GM21526 (cell line): ENCODE results near the gene MAGT1.
A peak's percentile ranks its signal among the peaks of the same experiment; 100 is the strongest.
"Not testable (repeated sequence)": the region's sequence is repeated elsewhere in the genome, so short reads cannot be mapped to it uniquely, and the experiment has no call there.

ENCODE experiments used
- ATAC-seq: cut with Tn5 transposase; IDR thresholded peaks from one replicate; pipeline ENCODE4 v1.9.1; 2021; ENCODE audit warnings: moderate library complexity; ENCODE audit not compliant: unreplicated experiment, low FRiP score

MAGT1 gene

DNA sequence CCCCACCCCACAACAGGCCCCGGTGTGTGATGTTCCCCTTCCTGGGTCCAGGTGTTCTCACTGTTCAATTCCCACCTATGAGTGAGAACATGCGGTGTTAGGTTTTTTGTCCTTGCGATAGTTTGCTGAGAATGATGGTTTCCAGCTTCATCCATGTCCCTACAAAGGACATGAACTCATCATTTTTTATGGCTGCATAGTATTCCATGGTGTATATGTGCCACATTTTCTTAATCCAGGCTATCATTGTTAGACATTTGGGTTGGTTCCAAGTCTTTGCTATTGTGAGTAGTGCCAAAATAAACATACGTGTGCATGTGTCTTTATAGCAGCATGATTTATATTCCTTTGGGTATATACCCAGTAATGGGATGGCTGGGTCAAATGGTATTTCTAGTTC is 13.8 kb downstream of the MAGT1 start:
- not testable (repeated sequence) for ATAC-seq

DNA sequence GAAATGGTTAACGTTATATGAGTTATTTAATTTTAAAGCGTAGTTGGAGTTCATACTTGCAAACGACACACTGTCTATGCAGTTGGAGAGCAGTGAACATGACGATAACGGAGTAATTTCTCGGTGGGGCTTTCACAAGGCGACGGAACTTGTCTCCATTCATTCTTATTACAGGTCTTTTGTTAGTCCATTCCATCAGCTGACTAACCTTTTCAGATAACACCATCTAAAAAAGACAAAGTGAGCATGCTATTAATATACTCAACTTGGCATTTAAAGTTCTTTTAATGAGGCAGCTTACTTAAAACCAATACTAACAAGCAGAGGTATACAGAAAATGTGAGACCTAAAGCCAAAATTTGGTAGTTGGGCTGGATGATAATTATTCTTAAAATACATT is 19.9 kb downstream of the MAGT1 start:
- no peak for ATAC-seq

DNA sequence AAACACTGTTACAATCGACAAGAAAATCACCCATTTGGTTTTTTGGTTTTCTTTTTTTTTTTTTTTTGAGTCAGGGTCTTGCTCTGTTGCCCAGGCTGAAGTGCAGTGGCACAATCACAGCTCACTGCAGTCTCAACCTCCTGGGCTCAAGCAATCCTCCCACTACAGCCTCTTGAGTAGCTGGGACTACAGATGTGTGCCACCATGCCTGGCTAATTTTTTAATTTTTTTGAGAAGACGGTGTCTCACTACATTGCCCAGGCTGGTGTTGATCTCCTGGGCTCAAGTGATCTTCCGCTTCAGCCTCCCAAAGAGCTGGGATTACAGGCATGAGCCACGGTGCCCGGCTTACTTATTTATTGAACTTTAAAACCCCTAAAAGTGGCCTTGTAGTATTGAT is 63.7 kb downstream of the MAGT1 start:
- ATAC-seq, result not testable (repeated sequence)

GRCh38 chrX:77821989-77822388 is 73.2 kb downstream of the MAGT1 start:
- not testable (repeated sequence) for ATAC-seq

- ATAC-seq, result no peak
Observed at GRCh38 chrX:77820091-77820727, 75.0 kb downstream of the MAGT1 start.

DNA sequence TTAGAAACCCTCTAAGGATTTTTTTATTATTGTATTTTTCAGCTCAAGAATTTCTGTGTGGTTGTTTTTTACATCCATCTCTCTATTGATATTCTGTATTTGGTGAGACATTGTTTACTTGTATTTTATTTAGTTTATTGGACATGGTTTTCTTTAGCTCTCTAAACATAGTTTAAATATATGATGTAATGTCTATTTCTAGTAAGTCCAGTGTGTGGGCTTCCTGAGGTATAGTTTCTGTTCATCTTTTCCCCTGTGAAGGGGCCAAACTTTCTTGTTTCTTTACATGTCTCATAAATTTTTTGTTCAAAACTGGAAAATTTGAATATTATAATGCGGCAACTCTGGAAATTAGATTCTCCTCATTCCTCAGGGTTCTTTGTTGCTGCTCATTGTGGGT is 81.0 kb downstream of the MAGT1 start:
- ATAC-seq, result no peak

DNA sequence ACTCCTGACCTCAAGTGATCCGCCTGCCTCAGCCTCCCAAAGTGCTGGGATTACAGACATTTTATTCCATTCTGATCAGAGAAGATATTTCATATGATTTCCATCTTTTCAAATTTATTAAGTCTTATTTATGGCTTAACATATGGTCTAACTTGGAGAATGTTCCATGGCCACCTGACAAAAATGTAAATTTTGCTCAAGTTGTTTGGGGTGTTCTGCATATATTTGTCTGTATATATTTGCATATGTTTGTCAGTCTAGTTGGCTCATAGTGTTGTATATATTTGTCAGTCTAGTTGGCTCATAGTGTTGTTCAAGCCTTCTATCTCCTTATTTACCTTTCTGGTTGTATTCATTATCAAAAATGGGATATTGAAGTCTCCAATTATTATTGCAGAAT is 93.0 kb downstream of the MAGT1 start:
- no peak for ATAC-seq

GRCh38 chrX:77795124-77795523 is 100.1 kb downstream of the MAGT1 start:
- ATAC-seq, result no peak

DNA sequence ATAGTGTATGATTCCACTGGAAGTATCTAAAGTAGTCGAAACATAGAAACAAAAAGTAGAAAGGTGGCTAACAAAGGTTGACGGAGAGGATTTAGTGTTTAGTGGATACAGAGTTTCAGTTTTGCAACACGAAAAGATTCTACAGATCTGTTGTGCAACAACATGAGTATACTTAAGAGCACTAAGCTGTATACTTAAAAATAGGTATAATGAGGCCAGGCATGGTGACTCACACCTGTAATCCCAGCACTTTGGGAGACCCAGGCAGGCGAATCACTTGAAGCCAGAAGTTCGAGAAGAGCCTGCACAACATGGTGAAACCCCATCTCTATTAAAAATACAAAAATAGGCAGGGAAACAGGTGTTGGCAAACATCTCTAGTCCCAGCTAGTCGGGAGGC is 101.3 kb downstream of the MAGT1 start:
- no peak for ATAC-seq

- ATAC-seq, result no peak
Observed at GRCh38 chrX:77788050-77788449, 107.2 kb downstream of the MAGT1 start.

DNA sequence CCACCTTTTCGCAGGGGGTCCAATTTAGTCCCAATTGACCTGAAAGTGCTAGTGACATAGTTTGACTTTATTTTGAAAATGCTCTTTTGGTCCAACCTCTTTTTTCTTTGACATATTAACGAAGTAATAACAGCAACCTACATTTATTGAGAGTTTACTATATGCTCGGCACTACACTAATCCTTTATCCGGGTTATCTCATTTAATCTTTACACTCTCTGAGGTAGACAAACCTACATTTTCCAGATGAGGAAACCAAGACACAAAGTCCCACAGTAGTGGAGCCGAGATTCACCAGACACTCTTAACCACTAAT is 108.9 kb downstream of the MAGT1 start:
- ATAC-seq, result no peak

DNA sequence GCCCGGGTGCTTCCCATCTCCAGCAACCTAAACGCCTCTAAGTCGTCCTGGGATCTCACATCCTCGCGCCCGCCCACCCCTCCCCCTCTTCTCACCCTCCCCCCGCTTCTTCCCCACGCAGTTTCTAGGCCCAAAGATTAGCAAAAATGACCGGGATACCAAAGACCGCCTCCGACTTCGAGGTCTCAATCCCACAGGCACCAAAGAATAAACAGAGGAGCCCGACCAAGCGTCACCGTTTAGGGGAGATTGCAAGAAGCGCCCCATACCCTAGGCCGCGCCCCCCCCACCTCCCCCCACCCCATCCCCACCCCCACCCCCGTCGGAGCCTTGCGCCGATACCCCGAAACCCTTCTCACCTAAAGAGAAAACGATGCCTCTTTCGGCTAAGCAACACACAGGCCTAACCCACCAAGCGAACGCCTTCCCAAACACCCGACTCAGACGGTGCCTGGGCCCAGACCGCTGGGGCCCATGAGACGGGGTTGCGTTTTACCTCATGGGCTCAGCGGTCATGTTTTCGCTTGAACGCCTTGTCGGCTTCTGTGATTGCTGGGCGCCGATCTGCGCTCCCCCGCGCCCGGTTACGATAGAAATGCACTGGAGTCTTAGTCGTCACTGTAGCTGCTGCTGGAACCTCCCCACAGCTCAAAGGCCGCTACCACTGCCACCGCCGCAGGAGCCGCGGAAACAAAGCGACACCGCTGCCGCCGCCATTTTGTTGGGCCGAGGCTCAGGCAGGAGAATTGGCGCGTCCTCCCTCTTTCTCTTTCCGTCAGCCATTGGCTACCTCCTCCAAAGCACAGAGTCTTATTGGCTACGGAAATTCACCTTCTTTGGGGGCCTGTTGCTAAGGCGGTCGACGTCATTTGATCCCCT is 109.5 kb downstream of the MAGT1 start, which contains the start of gene ATRX:
TSS of gene ATRX (minus strand) at position 731 of the 879 bp plus-strand sequence. CDS start at position 516, 215 bp downstream.
- peak; percentile 87 for ATAC-seq

DNA sequence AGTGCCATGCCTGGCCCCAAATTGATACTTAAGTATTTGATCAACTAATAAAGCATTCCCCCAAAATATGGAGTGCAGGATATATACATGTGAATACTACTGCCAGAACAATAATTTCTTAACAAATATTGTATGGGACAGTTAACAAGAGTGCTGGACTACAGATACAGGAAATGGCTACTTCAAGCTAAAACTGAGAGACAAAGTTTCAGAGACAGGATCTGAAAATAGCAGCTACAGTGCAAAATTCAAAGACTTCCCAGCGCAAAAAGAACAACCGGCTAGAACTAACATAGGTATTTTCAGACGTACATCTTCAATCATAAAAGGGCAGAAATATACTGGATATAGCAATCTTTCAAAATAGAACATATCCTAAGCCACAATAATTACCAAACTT is 115.5 kb downstream of the MAGT1 start:
- no peak for ATAC-seq

- no peak for ATAC-seq
Observed at GRCh38 chrX:77776659-77777058, 118.6 kb downstream of the MAGT1 start.
